Measurements from ENCODE around the gene NPNT. TPM values are rescaled to one million over a fixed set of nuclear protein-coding genes. Genes with fewer than 3 reads are reported as not detected.

The NPNT gene
- total and polyA plus RNA-seq, 2 experiments from 2014 or later = not detected

- TF ChIP-seq EZH2 (IDR thresholded peaks at IDR 0.05; ENCODE audit: insufficient read depth, poor library complexity, severe bottlenecking) (no peak), EZH2phosphoT487 (IDR thresholded peaks at IDR 0.05; ENCODE audit: insufficient read depth, low read depth) (no peak)
- Histone ChIP-seq H3K4me1 (ENCODE audit: insufficient read depth) (peaks cover 6% of the 10 kb centered on the region; the same call in 1 of the 2 replicates), H3K27me3 (replicated peaks; ENCODE audit: insufficient read depth) (no peaks in the 10 kb centered on the region), H3K4me2 (ENCODE audit: unreplicated experiment) (no peak overlapping the region), H3K4me3 (no peak overlapping the region), H4K20me1 (ENCODE audit: insufficient read depth) (no peaks in the 10 kb centered on the region), H3K9me3 (ENCODE audit: low read depth) (no peaks in the 10 kb centered on the region), H3K36me3 (ENCODE audit: low read depth) (no peaks in the 10 kb centered on the region), H3K9me2 (ENCODE audit: insufficient read depth) (no peaks in the 10 kb centered on the region), H3K27ac (no peak overlapping the region), H2AFZ (no peak overlapping the region), H3K79me2 (ENCODE audit: insufficient read depth) (no peaks in the 10 kb centered on the region), H3F3A (ENCODE audit: insufficient read depth) (no peaks in the 10 kb centered on the region), H3K9ac (no peak overlapping the region)
- 31 to 42% methylated on average over 3 of the region's 3 CpGs for WGBS, 2 experiments (ENCODE audit: low coverage in 1 of 2, low lambda C conversion rate in 2 of 2, missing lambda C conversion rate in 2 of 2)
- in situ Hi-C loops (cut with MboI) = no loop called here
- no peak for DNase-seq
Measured at GRCh38 chr4:105946771-105947170, 51.5 kb downstream of the NPNT start.

GRCh38 chr4:105950701-105951100 lies 55.4 kb downstream of the NPNT start:
- H3K9me2 ChIP-seq (ENCODE audit: insufficient read depth) = no peaks in the 10 kb centered on the region

DNA sequence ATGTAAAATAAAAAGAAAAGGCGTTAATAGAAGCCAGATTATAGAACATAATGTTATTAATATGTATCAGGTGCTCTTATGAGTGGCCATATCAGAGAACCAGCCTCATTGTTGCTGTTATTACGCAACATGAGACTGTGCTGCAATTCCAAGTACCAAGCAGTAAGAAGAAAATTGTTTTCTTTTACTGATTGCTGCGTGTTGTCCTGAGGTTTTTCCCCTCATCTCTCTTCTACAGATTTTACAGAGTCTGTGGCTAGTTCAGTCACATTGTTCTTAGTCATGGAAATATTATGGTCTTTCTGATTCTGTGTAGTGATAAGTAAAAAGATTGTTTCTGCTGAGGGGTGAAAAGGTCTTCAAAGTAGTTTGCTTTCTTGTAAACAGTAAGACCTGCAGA lies 55.9 kb downstream of the NPNT start:
- in situ Hi-C loops (cut with MboI) = no loop called here
- no peaks in the 10 kb centered on the region for H3K9me2 ChIP-seq (ENCODE audit: insufficient read depth)
- H2AFZ ChIP-seq = no peak overlapping the region
- H3K36me3 ChIP-seq (ENCODE audit: low read depth) = no peaks in the 10 kb centered on the region
- H3K4me1 ChIP-seq (ENCODE audit: insufficient read depth) = no peaks in the 10 kb centered on the region
- H3K9ac ChIP-seq = no peak overlapping the region
- TF ChIP-seq EZH2 (IDR thresholded peaks at IDR 0.05; ENCODE audit: insufficient read depth, poor library complexity, severe bottlenecking) (no peak), EZH2phosphoT487 (IDR thresholded peaks at IDR 0.05; ENCODE audit: insufficient read depth, low read depth) (no peak)
- peaks cover 4% of the 10 kb centered on the region; the same call in 1 of the 2 replicates for H3K27me3 ChIP-seq (replicated peaks; ENCODE audit: insufficient read depth)
- H4K20me1 ChIP-seq (ENCODE audit: insufficient read depth) = no peaks in the 10 kb centered on the region
- WGBS, 2 experiments (ENCODE audit: low coverage in 1 of 2, low lambda C conversion rate in 2 of 2, missing lambda C conversion rate in 2 of 2) = 27 to 33% methylated on average over 3 of the region's 3 CpGs
- H3K9me3 ChIP-seq (ENCODE audit: low read depth) = no peaks in the 10 kb centered on the region
- H3K79me2 ChIP-seq (ENCODE audit: insufficient read depth) = no peaks in the 10 kb centered on the region
- H3K4me3 ChIP-seq = no peak overlapping the region
- no peak overlapping the region for H3K4me2 ChIP-seq (ENCODE audit: unreplicated experiment)
- H3K27ac ChIP-seq = no peak overlapping the region
- no peaks in the 10 kb centered on the region for H3F3A ChIP-seq (ENCODE audit: insufficient read depth)
- peak; percentile 49 for DNase-seq

More at GRCh38 chr4:105950701-105951100, 55.4 kb downstream of the NPNT start:
- no peak for TF ChIP-seq EZH2 (IDR thresholded peaks at IDR 0.05; ENCODE audit: insufficient read depth, poor library complexity, severe bottlenecking)
- TF ChIP-seq EZH2phosphoT487 (IDR thresholded peaks at IDR 0.05; ENCODE audit: insufficient read depth, low read depth) = no peak
- in situ Hi-C loops (cut with MboI) = no loop called here
- Histone ChIP-seq H3K36me3 (ENCODE audit: low read depth) (no peaks in the 10 kb centered on the region), H3K4me1 (ENCODE audit: insufficient read depth) (no peaks in the 10 kb centered on the region), H3F3A (ENCODE audit: insufficient read depth) (no peaks in the 10 kb centered on the region), H3K9ac (no peak overlapping the region), H3K27ac (no peak overlapping the region), H3K9me3 (ENCODE audit: low read depth) (no peaks in the 10 kb centered on the region), H3K79me2 (ENCODE audit: insufficient read depth) (no peaks in the 10 kb centered on the region), H3K4me2 (ENCODE audit: unreplicated experiment) (no peak overlapping the region), H2AFZ (no peak overlapping the region), H3K27me3 (replicated peaks; ENCODE audit: insufficient read depth) (peaks cover 4% of the 10 kb centered on the region; the same call in 1 of the 2 replicates), H4K20me1 (ENCODE audit: insufficient read depth) (no peaks in the 10 kb centered on the region), H3K4me3 (no peak overlapping the region)
- WGBS, 2 experiments (ENCODE audit: low coverage in 1 of 2, low lambda C conversion rate in 2 of 2, missing lambda C conversion rate in 2 of 2) = 20 to 30% methylated on average over 5 of the region's 5 CpGs
- no peak for DNase-seq

GRCh38 chr4:105952591-105952990 lies 57.3 kb downstream of the NPNT start:
- H4K20me1 ChIP-seq (ENCODE audit: insufficient read depth) = no peaks in the 10 kb centered on the region
- H3K9me2 ChIP-seq (ENCODE audit: insufficient read depth) = no peaks in the 10 kb centered on the region
- no peaks in the 10 kb centered on the region for H3K4me1 ChIP-seq (ENCODE audit: insufficient read depth)
- no peak overlapping the region for H3K27ac ChIP-seq
- no peaks in the 10 kb centered on the region for H3K9me3 ChIP-seq (ENCODE audit: low read depth)
- H3F3A ChIP-seq (ENCODE audit: insufficient read depth) = no peaks in the 10 kb centered on the region
- no peak for DNase-seq
- H3K27me3 ChIP-seq (replicated peaks; ENCODE audit: insufficient read depth) = peaks cover 4% of the 10 kb centered on the region; the same call in 1 of the 2 replicates
- no peak overlapping the region for H3K4me2 ChIP-seq (ENCODE audit: unreplicated experiment)
- H3K9ac ChIP-seq = no peak overlapping the region
- H3K36me3 ChIP-seq (ENCODE audit: low read depth) = no peaks in the 10 kb centered on the region
- H3K79me2 ChIP-seq (ENCODE audit: insufficient read depth) = no peaks in the 10 kb centered on the region
- in situ Hi-C loops (cut with MboI) = no loop called here
- no peak overlapping the region for H3K4me3 ChIP-seq
- H2AFZ ChIP-seq = no peak overlapping the region
- TF ChIP-seq EZH2phosphoT487 (IDR thresholded peaks at IDR 0.05; ENCODE audit: insufficient read depth, low read depth) (no peak), EZH2 (IDR thresholded peaks at IDR 0.05; ENCODE audit: insufficient read depth, poor library complexity, severe bottlenecking) (no peak)
- WGBS, 2 experiments (ENCODE audit: low coverage in 1 of 2, low lambda C conversion rate in 2 of 2, missing lambda C conversion rate in 2 of 2) = 37 to 44% methylated on average over 3 of the region's 3 CpGs

DNA sequence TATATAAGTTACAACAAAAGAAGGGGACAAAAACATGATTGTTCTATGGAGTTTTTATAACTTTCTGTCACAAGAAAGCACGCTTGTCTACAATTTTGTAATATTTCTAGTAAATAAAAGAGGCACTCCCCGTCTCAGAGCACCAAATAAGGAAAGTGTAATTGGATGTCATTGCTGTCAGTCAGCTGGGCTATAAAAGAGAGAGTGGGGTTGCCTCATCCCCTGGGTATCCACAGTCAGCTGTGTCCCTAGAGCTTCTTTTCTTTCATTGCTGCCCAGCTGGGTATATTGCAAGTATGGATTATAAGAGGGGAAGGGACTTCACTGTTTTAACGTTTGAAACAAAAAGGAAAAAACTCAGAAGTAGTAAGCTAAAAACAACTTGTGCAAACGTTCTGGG lies 61.3 kb downstream of the NPNT start:
- no peak overlapping the region for H3K9ac ChIP-seq
- H3K9me2 ChIP-seq (ENCODE audit: insufficient read depth) = no peaks in the 10 kb centered on the region; the same call in 1 of the 2 replicates
- TF ChIP-seq EZH2 (IDR thresholded peaks at IDR 0.05; ENCODE audit: insufficient read depth, poor library complexity, severe bottlenecking) (no peak), EZH2phosphoT487 (IDR thresholded peaks at IDR 0.05; ENCODE audit: insufficient read depth, low read depth) (no peak)
- no peak for DNase-seq
- no peaks in the 10 kb centered on the region for H3K36me3 ChIP-seq (ENCODE audit: low read depth)
- no peak overlapping the region for H3K4me2 ChIP-seq (ENCODE audit: unreplicated experiment)
- H4K20me1 ChIP-seq (ENCODE audit: insufficient read depth) = no peaks in the 10 kb centered on the region
- in situ Hi-C loops (cut with MboI) = no loop called here
- peaks cover 4% of the 10 kb centered on the region; the same call in 1 of the 2 replicates for H3K27me3 ChIP-seq (replicated peaks; ENCODE audit: insufficient read depth)
- no peak overlapping the region for H3K27ac ChIP-seq
- WGBS, 2 experiments (ENCODE audit: low coverage in 1 of 2, low lambda C conversion rate in 2 of 2, missing lambda C conversion rate in 2 of 2) = 13 to 17% methylated on average over 4 of the region's 4 CpGs
- no peaks in the 10 kb centered on the region for H3K9me3 ChIP-seq (ENCODE audit: low read depth)
- no peak overlapping the region for H3K4me3 ChIP-seq
- H3K4me1 ChIP-seq (ENCODE audit: insufficient read depth) = no peaks in the 10 kb centered on the region
- no peaks in the 10 kb centered on the region for H3F3A ChIP-seq (ENCODE audit: insufficient read depth)
- H2AFZ ChIP-seq = no peak overlapping the region; the same call in 1 of the 2 replicates
- no peaks in the 10 kb centered on the region for H3K79me2 ChIP-seq (ENCODE audit: insufficient read depth)

Measured in GM23248 (cell line).